VCaP (cell line): Measurements from ENCODE around the gene TMCO5A.
"Not testable (repeated sequence)": the region's sequence is repeated elsewhere in the genome, so short reads cannot be mapped to it uniquely, and the experiment has no call there.

Experiments used
- H3K27ac ChIP-seq: fragments of 450-650 bp; 2 replicates; pipeline ENCODE4 v1.5.1; 2017
- TF ChIP-seq, protein P1 (sequence below): fragments of 450-650 bp; conservative IDR thresholded peaks from 2 replicates; pipeline ENCODE4 v1.5.1; 2017; ENCODE audit warnings: mild to moderate bottlenecking, moderate library complexity

TMCO5A gene

DNA sequence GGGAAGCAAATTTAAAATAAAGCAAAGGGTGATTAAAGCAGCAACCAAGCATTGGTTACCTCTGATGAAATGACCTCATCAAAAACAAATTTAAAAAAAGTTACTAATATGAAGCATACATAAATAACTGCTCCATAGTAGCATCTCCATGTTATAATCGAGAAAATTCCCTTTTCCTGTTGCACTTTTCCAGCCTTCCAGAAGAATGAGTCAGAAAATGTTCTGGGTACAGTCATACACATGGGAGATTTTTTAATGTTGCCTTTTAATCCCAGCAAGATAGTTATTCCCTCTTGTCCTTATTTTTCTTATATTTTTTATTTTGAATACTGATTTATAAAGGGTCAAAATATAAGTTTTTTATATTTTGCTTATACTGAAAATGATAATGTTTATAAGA is 2.6 kb upstream of the TMCO5A start:
- H3K27ac ChIP-seq, result no peak overlapping the region
- TF ChIP-seq, protein P1, sequence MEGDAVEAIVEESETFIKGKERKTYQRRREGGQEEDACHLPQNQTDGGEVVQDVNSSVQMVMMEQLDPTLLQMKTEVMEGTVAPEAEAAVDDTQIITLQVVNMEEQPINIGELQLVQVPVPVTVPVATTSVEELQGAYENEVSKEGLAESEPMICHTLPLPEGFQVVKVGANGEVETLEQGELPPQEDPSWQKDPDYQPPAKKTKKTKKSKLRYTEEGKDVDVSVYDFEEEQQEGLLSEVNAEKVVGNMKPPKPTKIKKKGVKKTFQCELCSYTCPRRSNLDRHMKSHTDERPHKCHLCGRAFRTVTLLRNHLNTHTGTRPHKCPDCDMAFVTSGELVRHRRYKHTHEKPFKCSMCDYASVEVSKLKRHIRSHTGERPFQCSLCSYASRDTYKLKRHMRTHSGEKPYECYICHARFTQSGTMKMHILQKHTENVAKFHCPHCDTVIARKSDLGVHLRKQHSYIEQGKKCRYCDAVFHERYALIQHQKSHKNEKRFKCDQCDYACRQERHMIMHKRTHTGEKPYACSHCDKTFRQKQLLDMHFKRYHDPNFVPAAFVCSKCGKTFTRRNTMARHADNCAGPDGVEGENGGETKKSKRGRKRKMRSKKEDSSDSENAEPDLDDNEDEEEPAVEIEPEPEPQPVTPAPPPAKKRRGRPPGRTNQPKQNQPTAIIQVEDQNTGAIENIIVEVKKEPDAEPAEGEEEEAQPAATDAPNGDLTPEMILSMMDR, result no peak

DNA sequence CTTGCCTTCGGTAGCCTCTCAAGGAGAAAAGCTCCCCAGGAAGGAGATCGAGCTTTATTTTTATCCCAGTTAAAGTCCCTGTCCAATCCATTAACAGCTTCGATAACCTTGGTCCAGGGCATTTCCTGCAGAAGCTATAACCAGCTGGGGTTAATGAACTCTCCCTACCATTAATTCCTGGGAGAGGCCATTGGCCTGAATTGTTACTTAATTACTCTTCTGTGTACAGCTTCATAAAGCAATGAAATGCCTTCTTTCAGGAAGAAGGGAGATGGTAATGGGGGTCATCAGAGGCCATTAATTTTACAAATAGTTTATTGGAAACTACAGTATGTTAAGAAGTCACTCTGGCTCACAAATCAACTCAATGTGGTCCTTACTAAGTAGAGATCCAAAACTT is 1.9 kb upstream of the TMCO5A start:
- TF ChIP-seq, protein P1, result no peak
- H3K27ac ChIP-seq, result no peak overlapping the region

DNA sequence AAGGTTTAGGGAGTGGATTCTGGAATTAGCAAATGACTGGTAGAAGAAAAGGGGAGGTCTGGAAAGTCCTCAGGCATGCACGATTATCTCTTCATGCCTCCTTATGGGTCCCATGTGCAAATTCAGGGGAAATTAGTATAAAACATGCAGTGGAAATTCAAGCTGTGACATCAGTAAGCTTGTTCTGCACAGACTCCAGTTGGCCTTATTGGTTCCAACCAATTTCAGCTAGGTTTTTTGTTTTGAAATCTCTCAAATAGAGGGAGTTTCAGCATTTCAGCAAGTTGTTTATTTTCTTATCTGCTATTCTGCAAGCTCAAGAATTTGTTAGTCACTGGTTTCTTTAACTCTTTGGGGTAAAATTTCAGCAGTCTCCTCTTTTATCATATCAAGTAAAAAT is 774 bp upstream of the TMCO5A start:
- TF ChIP-seq, protein P1, result no peak
- H3K27ac ChIP-seq, result no peak overlapping the region

DNA sequence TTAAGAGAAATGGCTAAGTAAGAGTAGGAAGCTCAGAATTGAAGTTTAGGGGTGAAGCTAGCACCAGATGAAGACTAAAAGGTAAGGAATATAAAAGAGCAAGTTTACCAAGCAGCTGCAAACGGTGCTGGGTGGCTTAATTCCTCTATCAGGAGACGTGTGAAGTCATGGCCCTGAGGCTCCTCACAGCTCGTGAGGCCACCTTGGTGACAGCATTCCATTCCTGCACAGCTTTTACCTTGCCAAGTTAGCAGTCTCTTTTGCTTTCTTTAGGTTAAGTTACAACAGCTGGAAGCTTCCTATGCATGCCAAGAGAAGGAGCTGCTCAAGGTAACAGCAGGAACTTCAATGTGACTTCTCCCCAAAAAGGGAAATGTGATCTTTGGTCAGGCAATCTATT is 6.4 kb downstream of the TMCO5A start:
- no peak overlapping the region for H3K27ac ChIP-seq
- TF ChIP-seq, protein P1, result no peak

DNA sequence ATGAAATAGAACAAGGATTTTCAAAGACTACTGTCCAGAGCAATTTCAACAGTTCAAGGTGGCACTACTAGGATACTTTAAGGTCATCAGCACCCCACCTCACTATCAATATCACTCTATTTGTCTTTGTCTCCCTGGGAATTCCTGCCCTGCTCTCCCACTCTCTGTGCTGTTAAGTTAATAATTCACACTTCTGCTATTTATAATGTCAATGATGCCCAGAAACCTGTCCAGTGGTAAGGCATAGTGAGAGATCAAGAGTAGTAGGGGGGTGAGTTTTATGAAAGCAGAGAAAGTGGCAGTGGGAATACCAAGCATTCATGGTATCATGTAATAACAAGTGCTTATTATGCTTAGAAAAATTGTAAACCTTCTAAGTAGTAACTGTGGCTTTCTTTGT is 7.3 kb downstream of the TMCO5A start:
- TF ChIP-seq, protein P1, result no peak
- no peak overlapping the region for H3K27ac ChIP-seq

DNA sequence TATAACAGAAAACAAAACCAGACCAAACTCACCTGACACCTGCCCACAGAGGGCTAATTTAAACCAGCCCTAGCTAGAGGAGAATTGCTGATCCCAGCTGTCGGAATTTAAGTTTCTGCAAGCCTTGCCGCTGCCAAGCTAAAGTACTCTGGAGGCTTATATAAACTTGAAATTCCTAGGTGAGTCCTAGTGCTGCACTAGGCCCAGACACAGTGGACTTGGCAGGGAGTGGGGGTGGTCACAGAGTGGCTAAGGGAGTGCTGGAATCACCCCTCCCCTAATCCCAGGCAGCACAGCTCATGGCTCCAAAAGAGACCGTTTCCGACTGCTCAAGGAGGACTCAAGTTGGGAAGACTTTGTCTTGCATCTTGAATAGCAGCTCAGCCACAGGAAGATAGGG is 17.6 kb downstream of the TMCO5A start:
- H3K27ac ChIP-seq, result no peak overlapping the region
- TF ChIP-seq, protein P1, result no peak

DNA sequence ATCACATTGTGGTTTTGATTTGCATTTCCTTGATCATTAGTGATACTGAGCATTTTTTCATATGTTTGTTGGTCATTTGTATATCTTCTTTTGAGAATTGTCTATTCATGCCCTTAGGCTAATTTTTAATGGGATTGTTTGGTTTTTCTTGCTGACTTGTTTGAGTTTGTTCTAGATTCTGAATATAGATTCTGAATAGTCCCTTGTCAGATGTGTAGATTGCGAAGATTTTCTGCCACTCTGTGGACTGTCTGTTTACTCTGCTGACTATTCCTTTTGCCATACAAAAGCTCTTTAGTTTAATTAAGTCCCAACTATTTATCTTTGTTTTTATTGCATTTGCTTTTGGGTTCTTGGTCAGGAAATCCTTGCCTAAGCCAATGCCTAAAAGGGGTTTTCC is 26.3 kb downstream of the TMCO5A start:
- H3K27ac ChIP-seq, result not testable (repeated sequence)

DNA sequence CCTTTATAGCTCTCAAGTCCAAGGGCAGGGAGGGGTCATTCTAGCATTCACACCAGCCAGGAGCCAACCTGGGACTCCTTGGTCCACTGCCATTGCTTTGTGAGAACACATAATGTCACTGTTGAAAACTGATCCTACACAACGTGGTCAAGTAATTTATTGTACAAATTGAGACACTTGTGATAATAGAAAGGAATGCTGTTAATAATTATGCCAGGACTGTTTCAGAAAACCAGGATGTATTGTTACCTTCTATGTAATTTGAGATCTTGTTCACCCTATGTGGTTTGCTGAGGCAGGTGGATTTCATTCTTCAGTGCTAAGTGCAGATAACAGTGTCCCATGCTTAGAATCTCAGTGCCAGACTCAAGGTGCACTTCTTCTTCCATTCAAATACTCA is 33.3 kb downstream of the TMCO5A start:
- TF ChIP-seq, protein P1, result no peak
- H3K27ac ChIP-seq, result no peak overlapping the region
